Stimulated activated CD8-positive, alpha-beta memory T cell treated with anti-CD3 and anti-CD28 coated beads, Interleukin-4, amount 100 ng/mL, for 48 hours (primary cell): ENCODE measurements around the gene CLSTN2.

Experiments used
- DNase-seq: peaks from one replicate; pipeline ENCODE4 v3.0.0-alpha.2; 2020

CLSTN2 gene

GRCh38 chr3:140199008-140199407 is 264.0 kb downstream of the CLSTN2 start:
- no peak for DNase-seq

DNA sequence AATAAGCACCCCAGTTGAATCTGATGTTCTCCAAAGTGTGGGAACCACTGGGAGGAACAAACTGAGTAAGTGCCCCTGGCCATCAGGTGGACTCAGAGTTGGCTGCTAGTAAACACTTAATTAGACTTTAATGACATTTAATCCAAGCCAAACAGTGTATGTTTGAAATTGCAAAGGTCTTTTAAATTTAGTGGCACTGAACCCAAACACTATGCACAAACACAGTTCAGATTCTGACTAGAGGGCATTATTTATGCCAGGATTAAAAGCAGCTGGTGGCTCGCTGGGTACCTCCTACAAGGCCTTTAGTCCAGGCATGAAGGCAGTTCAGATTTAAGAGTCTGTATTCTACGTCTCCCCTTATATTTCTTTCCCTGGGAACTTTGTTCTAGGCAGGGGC is 264.8 kb downstream of the CLSTN2 start:
- DNase-seq, result no peak

DNA sequence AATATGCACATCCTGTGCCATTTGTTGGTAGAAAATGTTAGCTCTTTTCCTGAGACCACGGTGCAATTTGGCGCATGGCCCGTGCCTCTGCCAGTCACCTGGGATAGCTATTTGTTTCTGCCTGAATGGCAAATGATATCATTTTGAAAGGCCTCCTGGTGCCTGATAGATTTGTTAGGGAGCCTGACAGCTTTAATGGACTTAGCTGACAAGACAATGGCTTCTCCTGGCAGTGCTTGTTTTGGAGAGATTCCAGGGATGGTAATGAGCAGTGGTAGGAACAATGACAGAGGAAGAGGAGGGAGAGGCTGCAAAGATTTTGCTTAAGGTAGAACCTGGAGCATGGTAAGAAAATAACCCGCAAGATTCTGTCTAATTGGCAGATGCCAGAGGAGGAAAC is 268.5 kb downstream of the CLSTN2 start:
- DNase-seq, result no peak

DNA sequence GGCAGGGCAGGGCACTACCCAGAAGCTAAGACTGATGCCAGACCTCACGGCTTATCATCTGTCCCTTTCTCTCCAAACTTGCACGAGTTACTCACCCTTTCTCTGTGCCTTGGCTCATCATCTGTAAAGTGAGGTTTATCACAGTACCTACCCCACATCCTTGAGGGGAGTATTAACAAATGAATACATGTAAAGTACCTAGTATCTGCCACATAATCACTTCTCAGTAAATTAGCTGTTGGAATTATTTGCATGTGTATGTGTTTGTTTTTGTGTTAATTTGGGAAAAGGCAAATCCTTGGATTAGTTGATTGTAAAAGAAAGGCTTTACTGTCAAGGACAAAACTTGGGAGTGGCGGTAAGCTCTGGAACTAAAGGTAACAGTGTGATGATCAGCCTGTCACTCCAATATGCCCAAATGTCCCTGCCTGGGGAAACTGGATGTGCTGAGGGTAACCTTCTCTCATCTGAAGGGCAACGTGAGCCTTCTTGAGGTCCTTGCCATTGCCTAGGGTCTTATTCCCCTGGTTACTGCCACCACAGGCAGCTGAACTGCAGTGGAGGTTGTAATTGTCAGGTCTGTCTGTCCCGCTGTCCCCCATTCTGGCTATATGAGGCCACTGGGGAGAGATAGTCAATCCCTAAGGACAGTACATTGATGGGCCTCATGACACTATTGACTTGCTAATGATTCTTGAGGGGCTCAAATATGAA is 269.4 kb downstream of the CLSTN2 start:
- DNase-seq, result no peak

GRCh38 chr3:140205598-140205997 is 270.6 kb downstream of the CLSTN2 start:
- no peak for DNase-seq

- no peak for DNase-seq
These were observed 271.4 kb downstream of the CLSTN2 start for GRCh38 chr3:140206196-140207040.

DNA sequence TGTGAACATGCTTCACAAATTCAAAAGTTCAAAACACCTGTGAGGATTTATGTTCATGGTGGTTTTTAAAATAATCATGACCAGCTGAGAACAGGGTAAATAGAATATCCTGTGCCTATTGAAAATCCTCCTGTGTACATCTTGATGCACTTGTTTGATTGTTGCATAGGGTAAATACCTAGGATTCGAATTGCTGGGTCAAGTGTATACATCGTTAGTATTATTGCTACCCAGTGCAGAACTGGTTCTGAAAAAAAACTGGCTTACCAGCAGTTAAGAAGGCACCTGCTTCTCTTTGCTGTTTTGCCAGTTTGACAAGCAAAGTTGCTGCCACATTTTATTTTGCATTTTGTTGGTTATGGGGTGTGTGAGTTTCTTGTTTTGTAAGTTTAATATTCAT is 272.6 kb downstream of the CLSTN2 start:
- DNase-seq, result no peak

DNA sequence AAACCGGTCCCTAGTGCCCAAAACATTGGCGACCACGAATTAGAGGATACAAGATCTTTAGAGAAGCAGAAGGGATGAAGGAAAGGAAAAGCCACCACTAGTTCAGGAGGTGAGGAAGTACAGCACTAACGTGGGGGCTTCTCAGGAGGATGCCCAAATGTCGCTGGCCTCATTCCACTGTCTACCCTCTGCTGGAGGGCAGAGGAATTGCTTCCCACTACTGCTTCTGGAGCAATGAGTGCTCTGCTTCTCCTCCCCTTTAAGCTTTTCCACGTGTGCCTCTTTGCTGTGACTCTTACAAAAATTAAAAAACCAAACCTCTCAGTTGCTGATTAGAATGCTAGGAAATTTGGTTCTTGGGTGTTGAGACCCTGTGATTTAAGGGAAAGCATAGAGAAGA is 281.3 kb downstream of the CLSTN2 start:
- no peak for DNase-seq

DNA sequence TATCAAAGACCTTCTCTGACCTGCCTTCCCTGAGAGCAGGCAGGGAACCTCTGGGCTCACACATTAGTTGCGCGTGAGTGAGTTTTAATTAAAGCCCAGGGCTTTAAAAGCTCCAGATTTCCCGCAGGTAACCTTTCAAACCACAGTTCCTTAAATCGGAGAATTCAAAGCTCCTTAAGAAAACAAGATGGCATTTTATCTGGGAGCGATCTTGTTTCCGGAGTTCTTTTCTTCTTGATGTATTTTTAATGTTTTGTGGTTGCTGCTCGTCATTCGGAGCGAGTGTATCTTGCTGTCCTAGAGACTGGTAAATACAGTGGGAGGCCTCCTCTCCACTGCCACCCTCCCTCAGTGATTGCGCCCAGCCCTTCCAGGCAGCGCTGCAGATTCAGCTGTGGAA is 284.3 kb downstream of the CLSTN2 start:
- DNase-seq, result no peak

GRCh38 chr3:140219923-140220452 is 285.0 kb downstream of the CLSTN2 start:
- no peak for DNase-seq

- DNase-seq, result no peak
These were observed 288.2 kb downstream of the CLSTN2 start for GRCh38 chr3:140223197-140223596.

DNA sequence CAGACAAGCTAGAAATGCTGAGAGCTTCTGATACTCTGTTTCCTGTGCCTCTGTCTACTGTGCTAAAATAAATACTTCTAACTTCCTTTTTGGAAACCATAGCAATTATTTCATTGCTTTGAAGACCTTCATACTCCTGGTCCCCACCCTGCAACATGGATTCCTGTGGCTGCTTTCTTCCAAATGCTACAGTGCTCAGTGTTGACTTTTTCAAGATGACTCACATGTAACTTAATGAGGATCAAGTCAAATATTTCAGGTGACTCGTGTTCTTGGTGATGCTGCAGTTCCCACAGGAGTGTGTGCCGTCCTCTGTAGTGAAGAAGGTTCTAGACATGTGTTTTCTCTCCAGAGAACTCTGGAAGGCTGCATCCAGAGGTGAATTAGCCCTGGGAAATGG is 288.6 kb downstream of the CLSTN2 start:
- no peak for DNase-seq

GRCh38 chr3:140224307-140224706 is 289.3 kb downstream of the CLSTN2 start:
- DNase-seq, result no peak

- no peak for DNase-seq
These were observed 291.0 kb downstream of the CLSTN2 start for GRCh38 chr3:140225996-140226395.

DNA sequence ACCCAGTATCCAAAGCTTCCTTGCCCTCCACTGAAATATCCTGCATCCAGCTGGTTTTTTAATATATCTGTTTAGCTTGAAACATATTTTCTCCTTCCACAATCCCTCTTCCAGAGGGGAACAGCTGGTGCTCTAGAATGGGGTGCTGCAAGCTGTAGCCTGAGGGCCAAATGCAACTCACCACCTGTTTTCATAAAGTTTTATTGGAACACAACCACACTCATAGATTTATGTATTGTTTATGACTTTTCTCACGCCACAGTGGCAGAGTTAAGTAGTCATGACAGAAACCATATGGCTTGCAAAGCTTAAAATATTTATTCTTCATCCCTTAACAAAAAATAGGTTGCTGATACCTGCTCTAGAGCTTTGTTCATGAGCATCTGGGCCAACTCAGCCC is 298.7 kb downstream of the CLSTN2 start:
- DNase-seq, result no peak

GRCh38 chr3:140234256-140234655 is 299.3 kb downstream of the CLSTN2 start:
- DNase-seq, result no peak

GRCh38 chr3:140236836-140237501 is 302.0 kb downstream of the CLSTN2 start:
- no peak for DNase-seq

DNA sequence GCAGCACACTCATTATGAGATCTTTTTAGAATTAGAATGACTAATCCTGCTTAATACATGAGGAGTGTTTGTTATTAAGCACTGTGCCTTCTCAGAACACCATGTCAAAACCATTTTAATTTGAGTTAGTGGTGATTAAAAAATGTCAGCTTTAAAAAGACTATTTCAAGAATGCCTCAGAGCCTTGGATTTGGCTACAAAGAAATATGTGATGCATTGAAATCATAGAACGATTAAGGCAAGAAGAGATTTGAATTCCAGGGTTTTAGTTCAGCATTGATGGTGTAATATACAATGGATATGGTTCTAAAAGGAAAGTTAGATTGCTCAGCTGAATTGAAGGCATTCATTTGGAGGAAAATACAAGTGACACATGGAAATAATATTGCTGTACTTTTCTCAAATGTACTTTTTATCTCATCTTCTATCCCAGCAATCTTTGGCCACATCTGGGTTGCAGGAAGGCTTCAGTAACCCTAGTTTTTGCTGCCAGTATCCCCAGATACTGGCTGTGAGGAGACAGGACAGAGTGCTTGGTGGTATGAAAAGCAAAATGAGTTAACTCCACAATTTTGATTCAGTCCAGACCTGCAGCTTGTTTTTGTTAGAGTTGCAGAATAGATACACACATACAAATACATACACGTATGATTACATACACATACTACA is 303.8 kb downstream of the CLSTN2 start:
- DNase-seq, result no peak

DNA sequence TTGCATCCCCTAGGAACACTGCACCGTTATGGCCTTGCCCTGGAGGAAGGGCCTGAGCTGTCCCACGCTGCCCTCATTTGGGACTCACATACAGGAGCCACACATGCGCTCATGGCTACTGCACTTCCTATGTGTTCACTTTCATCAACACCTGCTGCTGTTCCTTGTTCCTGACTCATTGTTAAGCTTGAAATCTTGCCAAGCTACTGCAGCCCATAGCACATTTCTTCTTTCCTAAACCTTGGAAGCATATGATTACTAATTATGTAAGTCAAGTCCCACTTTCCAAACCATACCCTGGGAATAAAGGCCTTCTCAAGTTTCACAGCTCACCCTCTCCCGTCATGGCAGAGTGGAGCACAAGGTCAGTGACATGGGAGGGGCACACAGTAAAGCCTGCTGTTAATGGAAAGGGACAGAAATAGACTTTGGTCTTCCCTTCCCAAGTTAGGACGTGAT is 307.9 kb downstream of the CLSTN2 start:
- DNase-seq, result no peak

GRCh38 chr3:140243575-140243974 is 308.6 kb downstream of the CLSTN2 start:
- DNase-seq, result no peak

DNA sequence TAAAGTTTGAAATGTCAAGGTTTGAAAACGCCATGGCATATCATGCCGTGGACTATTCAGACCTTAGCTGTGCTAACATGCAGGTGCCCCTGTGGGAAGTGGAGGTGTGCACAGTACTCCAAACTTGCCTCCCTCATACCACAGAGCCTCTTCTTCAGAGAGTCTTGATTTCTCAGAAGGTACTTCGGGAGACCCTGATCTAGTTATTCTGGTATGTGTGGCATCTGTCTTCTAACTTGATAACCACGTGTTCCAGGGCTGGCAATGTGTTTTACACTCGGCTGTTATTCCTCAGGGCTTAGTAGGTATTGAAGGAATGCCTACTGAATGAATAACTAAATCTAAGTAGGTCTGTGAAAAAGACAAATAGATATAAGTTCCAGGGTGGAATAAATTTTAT is 309.9 kb downstream of the CLSTN2 start:
- DNase-seq, result no peak

DNA sequence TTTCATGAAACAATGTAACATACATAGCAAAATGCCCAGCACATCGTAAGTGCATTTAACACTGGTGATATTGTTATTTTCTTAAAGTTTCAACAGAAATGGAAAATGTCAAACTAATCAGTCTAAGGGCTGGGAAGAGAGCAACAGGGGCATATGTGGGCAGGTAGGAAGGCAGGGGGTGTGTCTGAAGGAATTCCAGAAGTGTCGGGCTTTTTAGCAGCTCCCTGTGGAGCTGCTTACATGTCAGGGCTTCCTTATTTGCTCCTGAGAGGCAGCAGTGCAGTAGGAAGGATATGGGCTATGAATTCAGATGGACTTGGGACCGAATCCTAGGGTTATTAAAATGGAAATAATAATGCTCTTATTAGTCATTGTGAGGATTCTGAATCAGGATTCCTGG is 311.6 kb downstream of the CLSTN2 start:
- no peak for DNase-seq

- DNase-seq, result no peak
These were observed 312.8 kb downstream of the CLSTN2 start for GRCh38 chr3:140247775-140248174.
